Measurements from ENCODE around the gene MAP4K4. TPM values are rescaled to one million over a fixed set of nuclear protein-coding genes. Genes with fewer than 3 reads are reported as not detected.
"Not testable (repeated sequence)": the region's sequence is repeated elsewhere in the genome, so short reads cannot be mapped to it uniquely, and the experiment has no call there.

Gene MAP4K4
- total RNA-seq, 1 donor from 2014 or later = 115 TPM

DNA sequence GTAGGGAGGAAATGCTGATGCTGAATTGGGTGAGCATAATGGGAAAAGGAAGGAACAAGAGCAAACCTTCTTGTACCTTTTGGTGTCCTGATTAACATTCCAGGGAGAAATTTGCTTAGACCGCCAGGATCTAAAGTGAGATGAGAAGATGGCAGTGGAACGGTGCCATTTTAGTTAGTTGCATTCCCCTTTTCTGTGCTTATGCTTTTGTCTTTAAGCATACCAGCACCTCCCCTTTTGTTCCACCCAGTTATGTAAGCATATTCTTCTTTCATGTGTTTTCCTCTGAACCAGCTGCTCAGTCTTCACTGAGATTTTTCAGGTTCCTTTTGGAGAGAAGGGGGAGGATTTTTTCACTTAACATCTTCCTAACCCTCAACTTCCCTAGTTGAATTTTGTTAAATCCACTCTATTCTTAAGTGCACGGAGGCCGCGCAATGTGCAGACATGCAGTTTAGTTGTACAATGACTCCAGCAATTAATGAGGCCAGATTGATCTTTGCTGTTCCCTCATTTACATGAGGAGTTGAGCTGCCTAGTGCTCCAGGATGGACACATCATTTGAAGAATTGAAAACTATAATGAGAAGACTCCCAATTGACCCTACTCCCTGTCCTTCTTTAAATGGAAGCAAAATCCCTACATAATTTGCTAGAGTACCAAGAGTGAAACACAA lies 73.9 kb downstream of the MAP4K4 start:
- H3K4me3 ChIP-seq (ENCODE audit: low read depth, low read length) = no peak overlapping the region

GRCh38 chr2:101771910-101772321 lies 74.4 kb downstream of the MAP4K4 start:
- TF ChIP-seq, protein P1, sequence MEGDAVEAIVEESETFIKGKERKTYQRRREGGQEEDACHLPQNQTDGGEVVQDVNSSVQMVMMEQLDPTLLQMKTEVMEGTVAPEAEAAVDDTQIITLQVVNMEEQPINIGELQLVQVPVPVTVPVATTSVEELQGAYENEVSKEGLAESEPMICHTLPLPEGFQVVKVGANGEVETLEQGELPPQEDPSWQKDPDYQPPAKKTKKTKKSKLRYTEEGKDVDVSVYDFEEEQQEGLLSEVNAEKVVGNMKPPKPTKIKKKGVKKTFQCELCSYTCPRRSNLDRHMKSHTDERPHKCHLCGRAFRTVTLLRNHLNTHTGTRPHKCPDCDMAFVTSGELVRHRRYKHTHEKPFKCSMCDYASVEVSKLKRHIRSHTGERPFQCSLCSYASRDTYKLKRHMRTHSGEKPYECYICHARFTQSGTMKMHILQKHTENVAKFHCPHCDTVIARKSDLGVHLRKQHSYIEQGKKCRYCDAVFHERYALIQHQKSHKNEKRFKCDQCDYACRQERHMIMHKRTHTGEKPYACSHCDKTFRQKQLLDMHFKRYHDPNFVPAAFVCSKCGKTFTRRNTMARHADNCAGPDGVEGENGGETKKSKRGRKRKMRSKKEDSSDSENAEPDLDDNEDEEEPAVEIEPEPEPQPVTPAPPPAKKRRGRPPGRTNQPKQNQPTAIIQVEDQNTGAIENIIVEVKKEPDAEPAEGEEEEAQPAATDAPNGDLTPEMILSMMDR (conservative IDR thresholded peaks at IDR 0.05; ENCODE audit: low read depth, low read length) = no peak
- no peak for DNase-seq (ENCODE audit: low read depth)
- H3K4me3 ChIP-seq (ENCODE audit: low read depth, low read length) = no peak overlapping the region

More for the DNA sequence above, 73.9 kb downstream of the MAP4K4 start:
- TF ChIP-seq, protein P1 (conservative IDR thresholded peaks at IDR 0.05; ENCODE audit: low read depth, low read length) = no peak
- no peak for DNase-seq (ENCODE audit: low read depth)

GRCh38 chr2:101773137-101773536 lies 75.6 kb downstream of the MAP4K4 start:
- TF ChIP-seq, protein P1 (conservative IDR thresholded peaks at IDR 0.05; ENCODE audit: low read depth, low read length) = no peak
- DNase-seq (ENCODE audit: low read depth) = no peak
- H3K4me3 ChIP-seq (ENCODE audit: low read depth, low read length) = no peak overlapping the region

- not testable (repeated sequence) for H3K4me3 ChIP-seq (ENCODE audit: low read depth, low read length); DNase-seq (ENCODE audit: low read depth)
These were observed 76.5 kb downstream of the MAP4K4 start for GRCh38 chr2:101773961-101774360.

GRCh38 chr2:101775092-101775491 lies 77.6 kb downstream of the MAP4K4 start:
- no peak overlapping the region for H3K4me3 ChIP-seq (ENCODE audit: low read depth, low read length)
- TF ChIP-seq, protein P1 (conservative IDR thresholded peaks at IDR 0.05; ENCODE audit: low read depth, low read length) = no peak
- no peak for DNase-seq (ENCODE audit: low read depth)

DNA sequence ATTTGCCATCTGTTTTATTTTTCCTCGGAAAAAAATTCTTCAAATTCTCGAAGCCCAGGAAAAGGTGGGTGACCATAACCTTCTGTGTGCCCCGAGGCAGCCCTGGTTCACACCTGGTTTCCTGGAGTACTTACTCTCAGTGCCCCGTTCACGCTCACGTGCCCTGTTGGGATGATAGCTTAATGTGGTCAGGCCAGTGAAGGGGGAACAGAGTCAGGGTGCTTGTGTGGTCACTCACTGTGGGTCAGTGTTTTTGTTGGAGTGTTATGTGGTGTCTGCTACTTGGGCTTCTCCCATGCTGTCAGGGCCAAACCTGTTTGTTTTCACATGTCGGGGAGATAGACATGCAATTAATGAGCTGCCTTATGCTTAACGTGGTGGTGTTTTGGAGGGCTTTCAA lies 78.1 kb downstream of the MAP4K4 start:
- no peak for DNase-seq (ENCODE audit: low read depth)
- TF ChIP-seq, protein P1 (conservative IDR thresholded peaks at IDR 0.05; ENCODE audit: low read depth, low read length) = no peak
- H3K4me3 ChIP-seq (ENCODE audit: low read depth, low read length) = no peak overlapping the region

- DNase-seq (ENCODE audit: low read depth) = no peak
These were observed 78.9 kb downstream of the MAP4K4 start for GRCh38 chr2:101776172-101777043.

More at GRCh38 chr2:101776172-101777043, 78.9 kb downstream of the MAP4K4 start:
- TF ChIP-seq, protein P1 (conservative IDR thresholded peaks at IDR 0.05; ENCODE audit: low read depth, low read length) = peak; percentile 65
- H3K4me3 ChIP-seq (ENCODE audit: low read depth, low read length) = no peak overlapping the region

Measured in epithelial cell of proximal tubule (primary cell).